ENCODE results near the gene IL1RL2. TPM values are rescaled to one million over a fixed set of nuclear protein-coding genes. Genes with fewer than 3 reads are reported as not detected.

The IL1RL2 gene
- total RNA-seq, 1 donor = 0.31 TPM

- Histone ChIP-seq H3K4me3 (ENCODE audit: low read length) (no peak overlapping the region), H3K27me3 (ENCODE audit: insufficient read depth, low read length) (peaks cover 41% of the 10 kb centered on the region), H3K4me1 (ENCODE audit: insufficient read depth, low read length) (peaks cover 20% of the 10 kb centered on the region), H3K9me3 (ENCODE audit: low read depth, low read length) (no peaks in the 10 kb centered on the region)
These were observed 90.4 kb downstream of the IL1RL2 start for GRCh38 chr2:102277202-102277700.

GRCh38 chr2:102278720-102279390, 92.0 kb downstream of the IL1RL2 start:
- Histone ChIP-seq H3K4me3 (ENCODE audit: low read length) (no peak overlapping the region), H3K9me3 (ENCODE audit: low read depth, low read length) (no peaks in the 10 kb centered on the region), H3K4me1 (ENCODE audit: insufficient read depth, low read length) (peaks cover 33% of the 10 kb centered on the region), H3K27me3 (ENCODE audit: insufficient read depth, low read length) (peaks cover 41% of the 10 kb centered on the region)

DNA sequence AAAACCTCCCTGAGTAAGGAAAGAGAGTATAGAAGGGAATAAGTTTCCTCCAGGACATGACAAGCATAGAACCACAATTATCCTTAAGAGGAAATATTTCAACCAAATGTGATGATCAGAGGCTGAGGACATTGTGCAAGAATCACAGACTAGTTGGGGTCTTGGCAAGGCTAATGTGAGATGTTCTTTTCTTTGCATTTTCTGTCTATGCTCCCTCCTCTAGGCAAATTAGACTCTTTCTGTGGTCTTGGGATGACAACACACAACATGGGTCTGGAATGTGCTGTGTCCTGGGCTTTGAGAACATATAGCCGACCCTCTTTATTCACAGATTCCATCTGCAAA, 92.5 kb downstream of the IL1RL2 start:
- H3K4me3 ChIP-seq (ENCODE audit: low read length) = no peak overlapping the region
- peaks cover 41% of the 10 kb centered on the region for H3K27me3 ChIP-seq (ENCODE audit: insufficient read depth, low read length)
- peaks cover 34% of the 10 kb centered on the region for H3K4me1 ChIP-seq (ENCODE audit: insufficient read depth, low read length)
- H3K9me3 ChIP-seq (ENCODE audit: low read depth, low read length) = no peaks in the 10 kb centered on the region

- H3K9me3 ChIP-seq (ENCODE audit: low read depth, low read length) = no peaks in the 10 kb centered on the region
- H3K27me3 ChIP-seq (ENCODE audit: insufficient read depth, low read length) = peaks cover 54% of the 10 kb centered on the region
- H3K4me1 ChIP-seq (ENCODE audit: insufficient read depth, low read length) = peaks cover 26% of the 10 kb centered on the region
- no peak overlapping the region for H3K4me3 ChIP-seq (ENCODE audit: low read length)
These were observed 95.9 kb downstream of the IL1RL2 start for GRCh38 chr2:102282678-102283091.

DNA sequence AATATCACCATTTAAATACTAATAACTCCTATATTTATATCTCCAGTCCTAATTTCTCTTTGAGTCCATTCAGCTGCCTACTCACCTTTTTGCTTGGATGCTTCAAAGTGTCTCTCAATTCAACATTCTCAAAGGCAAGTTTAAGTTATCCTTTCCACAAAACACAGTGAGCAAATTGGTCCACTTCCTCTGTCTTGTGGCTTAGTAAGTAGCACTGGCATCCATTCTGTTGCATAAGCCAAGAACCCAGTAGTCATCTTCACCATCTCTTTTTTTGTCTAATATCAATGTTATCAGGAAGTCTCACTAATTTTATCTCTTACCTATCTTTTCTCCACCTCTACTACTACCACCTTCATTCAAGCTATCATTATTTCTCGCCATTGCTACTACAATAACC, 97.2 kb downstream of the IL1RL2 start:
- Histone ChIP-seq H3K4me1 (ENCODE audit: insufficient read depth, low read length) (peaks cover 17% of the 10 kb centered on the region), H3K27me3 (ENCODE audit: insufficient read depth, low read length) (peaks cover 60% of the 10 kb centered on the region), H3K4me3 (ENCODE audit: low read length) (no peak overlapping the region), H3K9me3 (ENCODE audit: low read depth, low read length) (no peaks in the 10 kb centered on the region)

DNA sequence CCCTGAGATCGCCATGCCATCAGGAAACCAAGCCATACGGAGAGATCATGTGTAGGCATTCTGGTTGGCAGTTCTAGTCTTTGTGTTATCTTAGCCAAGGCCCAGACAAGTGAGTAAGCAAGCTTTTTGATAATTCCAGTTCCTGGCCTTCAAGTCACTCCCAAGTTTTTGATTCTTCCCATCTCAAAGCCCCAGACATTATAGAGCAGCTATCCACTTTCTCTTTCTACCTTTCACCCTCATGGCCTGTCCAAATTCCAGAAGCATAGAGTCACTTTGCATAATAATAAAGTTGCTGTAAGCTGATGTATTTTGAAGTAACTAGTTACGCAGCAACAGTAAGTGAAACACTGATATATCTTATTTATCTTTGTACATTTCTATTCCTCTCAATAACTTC, 97.8 kb downstream of the IL1RL2 start:
- peaks cover 14% of the 10 kb centered on the region for H3K4me1 ChIP-seq (ENCODE audit: insufficient read depth, low read length)
- peaks cover 61% of the 10 kb centered on the region for H3K27me3 ChIP-seq (ENCODE audit: insufficient read depth, low read length)
- no peaks in the 10 kb centered on the region for H3K9me3 ChIP-seq (ENCODE audit: low read depth, low read length)
- H3K4me3 ChIP-seq (ENCODE audit: low read length) = no peak overlapping the region

DNA sequence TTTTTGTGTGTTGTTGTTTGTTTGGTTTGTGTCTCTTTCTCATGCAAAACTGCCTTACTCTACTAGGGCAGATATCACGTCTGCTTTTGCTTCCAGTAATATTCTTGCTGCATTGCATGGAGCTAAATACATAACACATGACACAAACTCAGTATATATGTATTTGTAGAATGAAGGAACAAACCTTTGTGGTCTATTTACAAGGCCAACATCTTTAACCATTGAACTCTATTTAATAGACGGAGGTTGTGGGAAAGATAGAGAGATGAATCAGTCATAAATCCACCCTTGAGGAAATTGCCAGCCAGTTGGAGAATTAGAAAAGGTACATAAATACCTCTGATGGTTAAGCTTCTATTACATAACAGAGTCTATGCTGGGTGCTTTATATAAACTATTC, 98.5 kb downstream of the IL1RL2 start:
- H3K9me3 ChIP-seq (ENCODE audit: low read depth, low read length) = no peaks in the 10 kb centered on the region
- H3K4me1 ChIP-seq (ENCODE audit: insufficient read depth, low read length) = peaks cover 14% of the 10 kb centered on the region
- no peak overlapping the region for H3K4me3 ChIP-seq (ENCODE audit: low read length)
- peaks cover 63% of the 10 kb centered on the region for H3K27me3 ChIP-seq (ENCODE audit: insufficient read depth, low read length)

DNA sequence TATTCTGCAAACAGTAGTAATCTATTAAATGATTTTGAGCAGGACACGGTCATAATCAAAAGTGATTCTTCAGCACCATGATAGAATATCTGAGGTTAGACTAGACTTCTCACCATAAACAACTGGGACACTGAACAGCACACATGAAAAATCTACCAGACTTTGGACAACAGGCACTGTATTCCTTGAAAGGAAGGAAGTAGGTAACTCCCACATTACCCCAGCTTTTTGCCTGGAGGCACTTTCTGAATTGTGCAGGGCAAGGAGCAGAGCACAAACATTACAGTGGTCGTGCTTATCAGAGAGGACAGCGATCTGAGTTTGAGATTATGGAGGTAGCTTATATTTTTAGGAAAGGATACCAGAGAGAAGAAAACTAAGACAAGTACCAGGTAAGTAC, 99.2 kb downstream of the IL1RL2 start:
- H3K27me3 ChIP-seq (ENCODE audit: insufficient read depth, low read length) = peaks cover 60% of the 10 kb centered on the region
- H3K4me3 ChIP-seq (ENCODE audit: low read length) = no peak overlapping the region
- H3K9me3 ChIP-seq (ENCODE audit: low read depth, low read length) = no peaks in the 10 kb centered on the region
- H3K4me1 ChIP-seq (ENCODE audit: insufficient read depth, low read length) = peaks cover 17% of the 10 kb centered on the region

GRCh38 chr2:102289129-102289528, 102.3 kb downstream of the IL1RL2 start:
- no peak overlapping the region for H3K4me3 ChIP-seq (ENCODE audit: low read length)
- peaks cover 28% of the 10 kb centered on the region for H3K4me1 ChIP-seq (ENCODE audit: insufficient read depth, low read length)
- H3K9me3 ChIP-seq (ENCODE audit: low read depth, low read length) = no peaks in the 10 kb centered on the region
- H3K27me3 ChIP-seq (ENCODE audit: insufficient read depth, low read length) = peaks cover 67% of the 10 kb centered on the region

Other genes with a start within 250 kb of the IL1RL2 start
- 1.4 TPM for gene IL1R2, start 195.1 kb upstream of the IL1RL2 start, total RNA-seq
- gene IL1R1, start 44.3 kb upstream of the IL1RL2 start, total RNA-seq = 2.6 TPM
- 2.7 TPM for gene IL1RL1, start 124.5 kb downstream of the IL1RL2 start, total RNA-seq
- 6.5 TPM for gene IL18R1, start 168.8 kb downstream of the IL1RL2 start, total RNA-seq
- gene IL18RAP, start 236.1 kb downstream of the IL1RL2 start, total RNA-seq = 33.5 TPM

All from mononuclear cell (primary cell).